ENCODE results near the gene PRR19.

DNA sequence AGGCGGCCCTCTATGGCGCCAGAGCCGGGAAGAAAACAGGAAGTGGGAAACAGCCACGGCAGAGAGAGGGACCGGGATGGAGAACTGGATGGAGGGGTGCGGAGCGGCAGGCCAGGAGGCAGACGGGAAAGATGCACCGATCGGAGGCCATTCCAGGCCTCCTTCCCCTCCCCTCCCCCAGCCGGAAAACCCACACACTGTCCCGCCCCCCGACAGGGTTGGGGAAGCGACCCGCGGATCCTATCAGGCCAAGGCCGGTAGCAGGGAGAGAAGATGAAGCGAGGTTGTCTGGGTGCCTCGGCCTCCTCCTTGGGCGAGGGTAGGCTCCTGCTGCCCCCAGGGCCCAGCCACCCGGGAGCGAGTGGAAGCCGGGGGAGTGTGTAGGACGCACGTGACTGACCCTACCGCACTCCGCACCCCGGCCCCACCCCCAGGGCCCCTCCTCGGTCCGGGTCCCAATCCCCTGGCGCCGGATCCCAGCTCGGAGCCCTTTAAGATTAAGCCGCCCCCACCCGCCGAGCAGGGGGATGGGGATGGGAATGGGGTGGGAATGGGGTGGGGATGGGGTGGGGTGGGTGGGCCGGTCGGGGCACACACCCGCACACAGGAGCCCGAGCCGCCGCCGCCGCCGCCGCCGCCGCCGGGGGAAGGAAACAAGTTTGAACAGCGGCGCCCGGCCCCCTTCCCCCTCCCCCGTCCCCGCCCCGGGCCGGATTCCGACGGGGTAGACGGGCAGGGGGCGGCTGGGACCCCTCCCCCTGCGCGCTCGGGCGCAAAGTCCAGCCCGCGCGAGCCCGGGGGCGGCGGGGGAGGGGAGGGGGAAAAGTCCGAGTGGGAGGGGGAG is 48.5 kb upstream of the PRR19 start:
- no peak for TF ChIP-seq CTCF (conservative IDR thresholded peaks at IDR 0.05)
- no peak for TF ChIP-seq ZFX (IDR thresholded peaks at IDR 0.05)

Data from C4-2B (cell line).